K562 (cell line): ENCODE results near the gene MYO15A.

Experiments
- ATF7 ChIP-seq: fragments of 450-650 bp; IDR thresholded peaks from 2 replicates; pipeline ENCODE4 v1.7.1; 2014; ENCODE audit warnings: mild to moderate bottlenecking, moderate library complexity
- SIN3B ChIP-seq: fragments of 450-650 bp; IDR thresholded peaks from 2 replicates; pipeline ENCODE4 v1.6.1; 2017; ENCODE audit warnings: low read depth, mild to moderate bottlenecking, moderate library complexity

DNA sequence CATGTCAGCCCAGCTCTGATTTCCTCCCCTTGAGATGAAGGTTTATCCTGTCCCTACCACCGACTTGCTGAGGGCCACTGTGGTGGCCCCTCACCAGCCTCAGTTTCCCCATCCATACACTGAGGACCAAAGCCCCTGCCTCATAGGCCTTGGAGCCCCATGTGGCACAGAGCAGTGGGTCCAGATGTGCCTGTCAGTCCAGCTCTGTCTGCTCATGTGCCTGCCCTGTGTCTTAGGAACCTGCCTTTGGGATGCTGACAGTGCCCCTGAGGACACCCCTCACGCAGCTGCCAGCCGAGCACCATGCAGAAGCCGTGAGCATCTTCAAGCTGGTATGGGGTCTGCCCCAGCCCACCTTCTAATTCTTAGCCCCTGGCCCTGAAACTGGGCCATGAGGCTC, 35.7 kb downstream of the MYO15A start:
- TF ChIP-seq SIN3B (no peak), ATF7 (no peak)
